Chondrocyte (in vitro differentiated cells): ENCODE results near the gene SPINK1. TPM values are rescaled to one million over a fixed set of nuclear protein-coding genes. Genes with fewer than 3 reads are reported as not detected.
"Not testable (repeated sequence)": the region's sequence is repeated elsewhere in the genome, so short reads cannot be mapped to it uniquely, and the experiment has no call there.

Experiments used
- DNase-seq: peaks from one replicate; pipeline ENCODE4 v3.0.0; 2021; ENCODE audit warnings: mixed read lengths, low spot score
- H3K27ac Mint-ChIP-seq: one replicate; pipeline ENCODE4 v1.8.0; 2021; ENCODE audit warnings: mild to moderate bottlenecking, moderate library complexity, mixed read lengths; ENCODE audit not compliant: unreplicated experiment
- H3K27me3 Mint-ChIP-seq: 2 replicates; pipeline ENCODE4 v1.8.0; 2021; ENCODE audit warnings: low read depth, mixed read lengths
- H3K36me3 Mint-ChIP-seq: 2 replicates; pipeline ENCODE4 v1.8.0; 2021; ENCODE audit warnings: low read depth, mixed read lengths
- H3K4me1 Mint-ChIP-seq: 2 replicates; pipeline ENCODE4 v1.8.0; 2021; ENCODE audit warnings: low read depth, mild to moderate bottlenecking, mixed read lengths
- H3K4me3 Mint-ChIP-seq: one replicate; pipeline ENCODE4 v1.8.0; 2021; ENCODE audit warnings: mild to moderate bottlenecking, moderate library complexity, mixed read lengths; ENCODE audit not compliant: unreplicated experiment
- H3K9me3 Mint-ChIP-seq: 2 replicates; pipeline ENCODE4 v1.8.0; 2021; ENCODE audit warnings: low read depth, mixed read lengths
- CTCF ChIP-seq: fragments of 200-600 bp; sonication (generic); IDR thresholded peaks from 2 replicates; pipeline ENCODE4 v1.5.0; 2021; ENCODE audit warnings: antibody characterized with exemption, mild to moderate bottlenecking, moderate library complexity
- total RNA-seq: library from RNA; stranded (reverse); gene quantifications from 3 replicates; pipeline ENCODE4 v1.2.1, GENCODE V29; 2021

SPINK1 gene
- total RNA-seq, 1 donor from 2014 or later = not detected

GRCh38 chr5:147826361-147826760, 5.1 kb downstream of the SPINK1 start:
- no peak for DNase-seq
- Mint-ChIP-seq H3K4me1 (no peaks in the 10 kb centered on the region), H3K9me3 (no peaks in the 10 kb centered on the region), H3K36me3 (no peaks in the 10 kb centered on the region), H3K4me3 (no peak overlapping the region), H3K27me3 (peaks cover 12% of the 10 kb centered on the region), H3K27ac (no peak overlapping the region)
- TF ChIP-seq CTCF = no peak

GRCh38 chr5:147822686-147823491, 8.6 kb downstream of the SPINK1 start:
- no peaks in the 10 kb centered on the region for H3K4me1 Mint-ChIP-seq
- no peak overlapping the region for H3K4me3 Mint-ChIP-seq
- no peak overlapping the region for H3K27ac Mint-ChIP-seq
- TF ChIP-seq CTCF = peak; percentile 96
- no peak for DNase-seq
- no peaks in the 10 kb centered on the region for H3K36me3 Mint-ChIP-seq
- no peaks in the 10 kb centered on the region for H3K9me3 Mint-ChIP-seq
- peaks cover 9% of the 10 kb centered on the region for H3K27me3 Mint-ChIP-seq

- H3K36me3 Mint-ChIP-seq, H3K27ac Mint-ChIP-seq, DNase-seq, H3K4me1 Mint-ChIP-seq, H3K4me3 Mint-ChIP-seq, H3K9me3 Mint-ChIP-seq: not testable (repeated sequence)
- H3K27me3 Mint-ChIP-seq = peaks cover 12% of the 10 kb centered on the region
These were observed 9.2 kb downstream of the SPINK1 start for GRCh38 chr5:147822222-147822621.

GRCh38 chr5:147821766-147822165, 9.7 kb downstream of the SPINK1 start:
- DNase-seq = no peak
- no peak overlapping the region for H3K27ac Mint-ChIP-seq
- TF ChIP-seq CTCF = no peak
- no peak overlapping the region for H3K4me3 Mint-ChIP-seq
- H3K4me1 Mint-ChIP-seq = no peaks in the 10 kb centered on the region
- H3K27me3 Mint-ChIP-seq = peaks cover 13% of the 10 kb centered on the region
- no peaks in the 10 kb centered on the region for H3K36me3 Mint-ChIP-seq
- H3K9me3 Mint-ChIP-seq = no peaks in the 10 kb centered on the region

GRCh38 chr5:147819261-147819770, 12.2 kb downstream of the SPINK1 start:
- Mint-ChIP-seq H3K4me3 (no peak overlapping the region), H3K4me1 (no peaks in the 10 kb centered on the region), H3K9me3 (peaks cover 5% of the 10 kb centered on the region), H3K36me3 (no peaks in the 10 kb centered on the region), H3K27ac (no peak overlapping the region), H3K27me3 (peaks cover 13% of the 10 kb centered on the region)
- TF ChIP-seq CTCF = no peak
- DNase-seq = no peak

- Mint-ChIP-seq H3K9me3 (peaks cover 5% of the 10 kb centered on the region), H3K4me1 (no peaks in the 10 kb centered on the region), H3K27ac (no peak overlapping the region), H3K4me3 (no peak overlapping the region), H3K36me3 (no peaks in the 10 kb centered on the region), H3K27me3 (peaks cover 13% of the 10 kb centered on the region)
- DNase-seq = no peak
- TF ChIP-seq CTCF = no peak
These were observed 13.2 kb downstream of the SPINK1 start for GRCh38 chr5:147818290-147818689.
